GM10266 (cell line): ENCODE results near the gene WBP2.

ENCODE experiments used
- DNase-seq: peaks from one replicate; pipeline ENCODE4 v3.0.0; 2012; ENCODE audit errors: extremely low spot score
- CTCF ChIP-seq: IDR thresholded peaks from 2 replicates; pipeline ENCODE4 v1.5.1; 2012; ENCODE audit warnings: mild to moderate bottlenecking, low read depth; ENCODE audit not compliant: control insufficient read depth, insufficient read depth; ENCODE audit errors: missing control alignments

The WBP2 gene

GRCh38 chr17:75817571-75817970 lies 37.6 kb downstream of the WBP2 start:
- DNase-seq, result no peak
- no peak for TF ChIP-seq CTCF

GRCh38 chr17:75816693-75817092 lies 38.4 kb downstream of the WBP2 start:
- no peak for TF ChIP-seq CTCF
- no peak for DNase-seq

- DNase-seq, result no peak
- no peak for TF ChIP-seq CTCF
Observed at GRCh38 chr17:75815399-75815798, 39.7 kb downstream of the WBP2 start.

- no peak for TF ChIP-seq CTCF
- DNase-seq, result no peak
Observed at GRCh38 chr17:75814900-75815373, 40.2 kb downstream of the WBP2 start.

GRCh38 chr17:75814021-75814395 lies 41.1 kb downstream of the WBP2 start:
- no peak for TF ChIP-seq CTCF
- DNase-seq, result no peak

GRCh38 chr17:75813081-75814020 lies 41.8 kb downstream of the WBP2 start:
- DNase-seq, result no peak
- TF ChIP-seq CTCF, result no peak
